ENCODE results near the gene NF1.
"Not testable (repeated sequence)": the region's sequence is repeated elsewhere in the genome, so short reads cannot be mapped to it uniquely, and the experiment has no call there.

NF1 gene

DNA sequence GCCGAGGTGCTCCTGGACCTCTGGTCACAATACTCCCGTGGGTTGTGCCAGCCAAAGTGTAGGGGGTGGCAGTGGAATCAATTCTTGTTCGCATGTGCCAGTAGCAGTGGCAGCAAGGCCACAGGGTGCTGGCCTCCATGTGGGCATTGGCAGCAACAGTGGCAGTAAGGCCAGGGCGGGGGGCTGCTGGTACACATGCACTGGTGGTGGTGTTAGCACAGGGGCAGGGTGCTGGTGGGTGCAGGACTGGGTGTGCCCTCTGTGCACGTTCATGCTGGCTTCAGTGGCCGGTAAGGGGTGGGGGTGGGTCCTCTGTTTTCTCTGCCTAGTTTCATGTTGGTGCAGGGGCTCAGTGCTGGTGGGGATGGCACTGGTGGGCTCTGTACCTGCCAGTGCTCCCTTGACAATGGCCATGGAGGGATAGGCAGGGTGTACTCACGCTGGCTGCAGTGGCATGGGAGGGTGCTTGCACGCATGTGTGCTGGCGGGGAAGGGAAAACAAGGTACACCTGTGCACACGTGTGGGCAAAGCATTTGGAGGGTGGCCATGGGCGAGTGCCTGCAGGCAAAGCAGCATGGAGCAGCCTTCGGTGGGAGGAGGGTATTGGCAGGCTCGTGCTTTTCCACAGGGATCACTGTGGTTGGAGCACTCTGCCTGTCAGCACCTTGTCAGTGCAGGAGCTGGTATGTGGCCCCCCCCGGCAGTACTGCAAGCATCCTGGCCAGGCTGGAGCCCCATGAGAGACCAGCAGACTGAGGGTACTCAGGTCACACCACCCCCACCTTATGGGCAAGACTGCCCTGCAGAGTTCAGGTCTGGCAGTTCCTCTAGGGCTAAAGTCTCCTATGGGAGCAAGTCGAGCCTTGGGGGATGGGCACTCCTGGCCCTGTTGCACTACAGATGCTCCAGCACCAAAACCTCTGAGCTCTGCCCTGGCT, 35.8 kb downstream of the NF1 start:
- DNase-seq, result no peak

DNA sequence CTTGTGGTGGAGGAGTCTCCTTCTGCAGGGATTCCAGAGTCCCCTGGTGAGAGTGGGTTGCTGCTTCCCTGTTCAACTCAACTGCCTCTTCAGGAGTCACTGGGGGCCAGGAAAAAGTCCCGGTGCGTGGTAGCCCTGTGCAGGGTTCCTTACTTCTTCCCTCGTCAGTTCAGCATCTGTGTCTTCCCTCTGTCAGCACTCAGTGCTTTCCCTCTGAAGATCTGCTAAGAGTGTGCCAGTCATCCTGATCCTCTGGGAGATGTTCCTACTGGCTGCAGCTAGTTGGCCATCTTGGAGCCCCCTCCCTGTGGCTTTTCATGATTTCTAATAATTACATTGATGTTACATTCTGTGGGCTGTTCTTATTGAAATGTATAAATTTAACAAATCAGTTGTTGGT, 36.5 kb downstream of the NF1 start:
- no peak for DNase-seq

DNA sequence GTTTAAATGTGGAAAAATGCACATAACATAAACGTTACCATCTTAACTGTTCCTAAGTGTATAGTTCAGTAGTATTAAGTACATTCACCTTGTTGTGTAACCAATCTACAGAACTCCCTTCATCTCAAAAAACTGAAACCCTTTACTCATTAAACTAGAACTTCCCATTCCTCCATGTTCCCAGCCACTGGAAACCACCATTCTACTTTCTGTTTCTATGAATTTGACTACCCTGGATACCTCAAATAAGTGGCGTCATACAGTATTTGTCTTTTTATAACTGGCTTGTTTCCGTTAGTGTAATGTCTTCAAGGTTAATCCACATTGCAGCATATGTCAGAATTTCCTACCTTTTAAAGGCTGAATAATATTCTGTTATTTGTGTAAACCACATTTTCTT, 38.2 kb downstream of the NF1 start:
- DNase-seq, result no peak

DNA sequence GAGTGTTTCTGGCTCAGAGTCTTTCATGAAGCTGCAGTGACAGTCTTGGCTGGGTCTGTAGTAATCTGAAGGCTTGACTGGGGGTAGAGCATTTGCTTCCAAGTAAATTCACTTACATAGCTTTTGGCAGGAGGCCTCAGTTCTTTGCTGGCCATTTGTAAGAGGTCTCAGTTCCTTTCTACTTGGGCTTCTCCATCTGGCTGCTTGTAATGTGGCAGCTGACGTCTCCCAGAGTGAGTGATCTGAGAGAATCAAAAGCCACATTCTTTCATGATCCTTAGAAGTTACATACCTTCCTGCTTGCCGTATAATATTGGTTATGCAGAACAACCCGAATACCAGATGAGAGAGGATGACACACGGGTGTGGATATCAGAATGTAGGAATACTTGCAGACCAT, 39.8 kb downstream of the NF1 start:
- DNase-seq, result no peak

DNA sequence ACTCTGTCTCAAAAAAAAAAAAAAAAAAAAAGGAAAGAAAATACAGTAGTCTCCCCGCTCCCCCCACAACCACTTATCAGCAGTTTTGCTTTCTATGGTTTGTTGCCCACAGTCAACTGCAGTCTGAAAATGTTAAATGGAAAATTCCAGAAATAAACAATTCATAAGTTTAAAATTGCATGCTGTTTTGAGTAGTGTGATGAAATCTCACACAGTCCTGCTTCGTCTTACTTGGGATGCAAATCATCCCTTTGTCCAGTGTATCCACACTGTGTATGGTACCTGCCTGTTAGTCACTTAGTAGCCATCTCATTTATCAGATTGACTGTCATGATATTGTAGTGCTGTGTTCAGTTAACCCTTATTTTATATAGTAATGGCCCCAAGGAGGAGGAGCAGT, 41.5 kb downstream of the NF1 start:
- no peak for DNase-seq

DNA sequence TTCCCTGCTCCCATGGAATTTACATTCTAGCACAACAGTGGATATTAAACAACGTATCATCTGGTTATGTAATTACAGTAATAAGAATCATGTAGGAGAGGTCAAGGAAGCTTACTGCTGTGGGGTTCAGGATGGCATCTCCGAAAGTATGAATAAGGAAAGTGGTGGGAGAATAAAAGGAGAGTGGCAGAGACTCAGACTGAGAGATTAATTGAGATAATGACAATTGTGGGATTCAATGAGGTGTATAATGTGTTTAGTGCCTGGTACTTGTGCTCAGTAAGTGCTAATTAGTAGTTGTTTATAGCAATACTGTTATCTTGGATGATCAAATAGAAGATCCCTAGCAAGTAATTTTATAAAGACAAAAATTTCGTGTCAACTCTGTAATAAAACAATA, 45.3 kb downstream of the NF1 start:
- no peak for DNase-seq

DNA sequence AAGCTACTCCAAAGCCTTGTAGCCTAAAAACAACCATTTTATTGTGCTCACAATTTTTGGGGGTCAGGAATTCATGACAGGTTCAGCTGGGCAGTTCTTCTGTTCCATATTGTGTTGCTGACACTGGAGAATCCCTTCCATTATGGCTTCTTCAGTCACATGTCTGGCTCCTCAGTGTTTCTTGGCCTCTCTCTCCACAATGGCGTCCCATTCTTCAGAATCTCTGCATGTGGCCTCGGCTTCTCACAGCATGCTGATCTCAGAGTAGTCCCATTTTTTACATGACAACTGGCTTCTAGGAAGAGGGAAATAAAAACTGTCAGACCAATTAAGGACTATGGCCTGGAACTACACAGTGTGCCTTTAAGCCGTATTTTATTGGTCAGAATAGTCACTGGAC, 49.7 kb downstream of the NF1 start:
- no peak for DNase-seq

DNA sequence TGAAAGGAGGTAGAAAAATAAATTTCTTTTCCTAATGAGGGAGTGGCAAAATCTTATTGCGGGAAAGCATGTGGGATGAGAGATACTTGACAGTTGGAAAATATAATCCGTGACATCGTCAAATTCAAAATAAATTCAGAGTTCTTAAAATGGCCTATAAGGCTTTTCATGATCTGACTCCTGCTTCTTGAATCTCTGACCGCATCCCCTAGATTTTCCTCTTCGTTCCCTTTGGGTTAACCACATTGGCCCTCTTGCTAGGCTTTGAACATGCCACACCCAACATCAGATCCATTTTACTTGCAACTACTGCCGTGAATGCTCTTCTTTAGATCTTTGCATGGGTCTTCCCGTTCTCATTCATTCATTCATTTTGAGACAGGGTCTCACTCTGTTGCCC, 50.1 kb downstream of the NF1 start:
- DNase-seq, result no peak

DNA sequence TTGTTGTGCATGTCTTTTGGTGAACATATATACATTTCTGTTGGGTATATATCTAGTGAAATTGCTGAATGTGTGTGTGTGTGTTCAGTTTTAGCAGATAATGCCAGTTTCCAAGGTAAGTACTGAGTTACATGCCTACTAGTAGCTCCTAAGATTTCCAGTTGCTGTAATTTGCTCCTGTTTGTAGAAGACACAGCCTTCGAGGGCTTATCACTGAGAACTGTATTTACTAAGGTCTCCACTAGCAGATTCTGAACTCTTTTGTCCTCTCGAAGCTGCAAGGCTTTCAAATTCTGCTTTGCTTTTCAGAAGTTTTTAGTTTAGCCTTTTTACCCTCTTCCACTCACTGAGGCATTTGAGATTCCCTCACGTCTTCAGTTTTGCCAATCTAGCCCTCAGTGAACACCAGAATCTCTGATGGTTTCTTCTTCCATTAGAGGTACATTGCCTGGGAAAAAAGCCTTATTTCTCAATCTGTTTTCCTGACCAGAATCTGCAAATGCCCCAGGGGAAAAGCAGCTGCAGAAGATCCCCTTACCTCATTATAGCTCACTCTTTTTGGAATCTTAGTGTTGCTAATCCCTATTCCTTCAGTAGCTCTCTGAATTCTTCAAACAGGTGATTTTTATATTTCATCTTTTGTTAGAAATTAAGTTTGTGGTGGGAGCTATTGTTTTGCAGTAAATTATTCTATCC, 52.9 kb downstream of the NF1 start:
- no peak for DNase-seq

DNA sequence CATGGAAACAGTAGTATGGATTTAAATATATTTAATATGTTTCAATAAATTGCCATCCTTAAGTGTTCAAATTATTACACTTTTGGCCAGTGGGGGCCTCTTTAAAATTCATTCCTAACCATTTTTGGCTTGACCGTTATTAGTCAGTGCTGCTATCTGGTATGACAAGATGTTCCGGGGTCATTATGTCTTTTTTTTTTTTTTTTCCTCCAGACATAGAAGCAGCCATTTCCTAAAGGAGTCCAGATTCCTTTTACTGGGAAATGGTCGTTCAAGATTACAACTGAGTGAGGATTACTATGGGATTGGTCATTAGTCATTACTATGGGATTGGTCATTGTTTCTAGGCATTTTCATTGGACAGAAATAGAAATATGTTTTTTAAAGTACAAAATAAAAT, 53.4 kb downstream of the NF1 start:
- DNase-seq, result no peak

DNA sequence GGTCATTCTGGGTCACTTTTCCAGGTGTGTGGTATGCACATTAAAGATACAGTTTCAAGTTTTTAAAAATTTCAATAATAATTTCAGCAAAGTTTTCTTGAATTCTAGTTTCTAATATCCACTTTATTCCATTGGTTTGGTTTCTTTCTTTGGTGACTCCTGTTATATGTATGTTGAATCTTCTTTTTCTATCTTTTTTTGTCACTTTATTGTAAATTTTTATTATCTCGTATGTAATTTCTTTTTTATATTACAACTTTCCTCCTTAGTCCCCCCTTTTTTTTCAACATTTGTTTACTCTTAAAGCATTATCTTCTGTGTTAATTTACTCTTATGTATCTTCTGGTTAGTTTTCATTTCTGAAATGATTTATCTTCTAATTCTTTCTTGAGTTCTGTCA, 57.5 kb downstream of the NF1 start:
- DNase-seq, result no peak

DNA sequence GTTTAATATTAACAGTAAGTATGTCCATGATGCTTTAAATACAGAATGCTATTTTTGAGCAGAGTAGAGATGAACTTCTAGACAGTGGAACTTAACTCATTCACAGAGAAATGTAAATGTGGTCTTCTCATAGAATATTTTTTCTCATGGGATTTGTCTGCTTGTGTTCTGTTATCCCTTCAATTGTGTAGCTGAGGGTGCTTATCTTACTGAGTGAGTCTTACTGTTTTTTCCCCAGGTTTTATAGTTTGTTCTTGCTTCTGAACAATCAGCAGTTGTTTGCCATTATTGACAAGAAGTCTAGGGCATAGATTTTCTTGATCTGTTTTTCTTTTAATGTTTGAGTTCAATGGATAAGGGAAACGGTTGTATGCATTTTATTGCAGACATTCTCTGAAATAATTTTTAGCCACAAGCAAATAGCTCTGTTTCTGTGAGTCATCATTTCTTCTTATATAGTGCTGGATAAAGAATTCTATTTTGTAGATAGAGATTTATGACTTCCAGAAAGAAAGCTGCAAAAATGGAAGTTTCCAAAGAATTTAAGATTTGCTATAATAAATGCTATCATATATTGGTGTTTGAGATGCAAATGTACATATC, 60.5 kb downstream of the NF1 start:
- no peak for DNase-seq

DNA sequence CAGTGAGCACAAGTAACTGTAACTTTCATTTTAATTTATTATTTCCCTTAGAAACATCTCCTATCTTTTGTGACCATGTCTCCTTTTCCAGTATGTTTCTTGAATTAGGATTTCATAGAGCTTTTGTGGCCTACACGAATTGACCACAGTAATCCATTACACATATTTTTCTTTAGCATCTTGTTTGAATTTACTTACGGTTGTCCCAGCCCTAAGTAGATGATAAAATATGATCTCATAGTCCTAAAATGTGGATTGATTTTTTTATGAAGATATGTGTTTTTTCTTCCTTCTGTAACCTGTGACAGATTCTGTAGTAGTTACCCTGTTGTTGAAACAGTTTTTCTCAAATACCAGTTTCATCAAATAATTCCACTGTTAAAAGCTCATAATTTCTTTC, 61.5 kb downstream of the NF1 start:
- no peak for DNase-seq

DNA sequence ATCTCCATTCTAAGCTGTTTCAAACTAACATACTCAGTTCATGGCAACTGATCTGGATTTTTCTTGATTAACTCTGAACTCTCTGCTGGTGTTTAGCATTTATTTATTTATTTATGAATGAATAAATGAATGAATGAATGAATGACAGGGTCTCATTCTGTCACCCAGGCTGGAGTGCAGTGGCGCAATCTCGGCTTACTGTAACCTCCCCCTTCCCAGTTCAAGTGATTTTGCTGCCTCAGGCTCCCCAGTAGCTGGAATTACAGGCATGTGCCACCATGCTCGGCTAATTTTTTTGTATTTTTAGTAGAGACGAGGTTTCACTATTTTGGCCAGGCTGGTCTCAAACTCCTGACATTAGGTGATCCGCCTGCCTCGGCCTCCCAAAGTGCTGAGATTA, 62.1 kb downstream of the NF1 start:
- DNase-seq, result not testable (repeated sequence)

DNA sequence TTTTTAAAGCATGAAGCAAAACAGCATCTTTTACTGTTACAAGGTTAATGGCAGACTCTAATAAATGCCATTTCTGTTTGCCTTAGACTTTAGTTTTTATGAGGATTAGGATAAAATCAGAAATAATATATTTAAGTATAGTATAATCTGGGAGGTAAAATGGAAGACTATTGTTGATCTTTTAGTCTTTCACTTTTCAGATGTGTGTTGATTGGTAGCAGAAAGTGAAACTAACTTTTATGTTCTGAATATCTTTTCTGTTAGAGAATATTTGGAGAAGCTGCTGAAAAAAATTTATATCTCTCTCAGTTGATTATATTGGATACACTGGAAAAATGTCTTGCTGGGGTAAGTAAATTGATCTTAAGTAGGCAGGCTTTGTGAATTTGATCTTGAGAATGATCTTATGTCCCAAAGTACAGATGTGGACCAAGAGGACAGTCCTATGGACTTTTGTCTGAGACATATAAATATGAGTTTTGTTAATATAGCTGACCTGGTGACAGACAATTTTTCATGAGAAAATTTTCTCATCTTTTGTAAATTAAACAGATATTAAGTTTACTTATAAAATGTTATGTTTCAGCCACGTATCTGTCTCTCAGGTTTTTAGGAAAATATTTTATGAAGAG, 64.1 kb downstream of the NF1 start:
- no peak for DNase-seq

DNA sequence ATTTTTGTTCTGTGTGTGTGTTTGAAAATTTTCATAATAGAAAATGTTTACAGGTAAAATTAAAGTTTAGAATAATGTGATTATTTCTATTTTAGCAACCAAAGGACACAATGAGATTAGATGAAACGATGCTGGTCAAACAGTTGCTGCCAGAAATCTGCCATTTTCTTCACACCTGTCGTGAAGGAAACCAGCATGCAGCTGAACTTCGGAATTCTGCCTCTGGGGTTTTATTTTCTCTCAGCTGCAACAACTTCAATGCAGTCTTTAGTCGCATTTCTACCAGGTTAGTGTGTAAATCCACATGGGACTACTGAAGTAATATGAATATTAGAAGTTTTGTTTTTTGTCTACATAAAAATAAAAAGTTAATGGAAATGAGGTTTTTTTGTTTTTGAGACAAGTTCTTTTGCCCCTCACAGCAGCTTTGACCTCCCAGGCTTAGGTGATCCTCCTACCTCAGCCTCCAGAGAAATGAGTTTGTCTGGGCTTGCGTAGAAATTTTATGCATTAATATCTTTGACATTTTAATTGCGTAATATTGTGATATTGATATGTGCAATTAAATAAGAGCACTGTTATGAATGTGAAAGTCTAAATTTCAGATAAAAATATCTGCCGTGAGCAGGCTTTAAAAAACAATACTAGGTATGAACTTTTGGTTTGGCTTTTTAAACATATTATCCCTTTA, 68.5 kb downstream of the NF1 start:
- DNase-seq, result no peak

DNA sequence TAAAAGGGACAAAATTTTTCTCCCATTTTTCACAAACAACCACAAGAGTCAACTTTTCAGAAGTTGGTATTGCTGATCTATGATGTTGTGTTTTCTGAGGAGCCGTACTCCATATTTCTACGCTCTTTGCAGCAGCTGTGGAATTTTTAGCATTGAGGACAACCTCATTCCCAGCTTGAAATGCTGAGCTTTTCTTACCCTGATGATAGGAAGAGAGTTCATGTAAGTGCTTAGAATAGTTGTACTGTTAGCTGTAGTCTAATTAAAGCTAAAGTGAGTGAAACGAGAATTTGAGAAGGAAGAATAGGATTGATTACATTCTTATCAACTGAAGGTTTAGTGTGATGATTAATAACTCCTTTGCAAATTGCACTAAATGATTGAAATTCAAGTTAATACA, 72.3 kb downstream of the NF1 start:
- no peak for DNase-seq

DNA sequence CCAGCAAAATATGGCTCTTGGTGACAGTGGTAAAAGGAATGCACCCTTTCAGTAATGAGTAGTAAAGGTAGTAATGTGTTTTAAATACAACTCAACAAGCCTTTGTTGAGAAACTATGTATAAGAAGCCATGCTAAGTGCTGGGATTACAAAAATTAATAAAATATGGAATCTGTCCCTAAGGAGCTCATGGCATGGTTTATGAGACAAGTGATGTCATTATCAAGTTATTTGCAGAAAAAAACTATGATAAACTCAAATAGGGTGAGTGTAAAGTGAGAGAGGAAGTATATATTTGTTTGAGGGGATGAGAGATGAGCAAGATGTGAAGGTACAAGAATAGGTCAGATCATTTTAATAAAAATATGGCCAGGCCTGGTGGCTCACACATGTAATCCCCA, 76.9 kb downstream of the NF1 start:
- DNase-seq, result no peak

DNA sequence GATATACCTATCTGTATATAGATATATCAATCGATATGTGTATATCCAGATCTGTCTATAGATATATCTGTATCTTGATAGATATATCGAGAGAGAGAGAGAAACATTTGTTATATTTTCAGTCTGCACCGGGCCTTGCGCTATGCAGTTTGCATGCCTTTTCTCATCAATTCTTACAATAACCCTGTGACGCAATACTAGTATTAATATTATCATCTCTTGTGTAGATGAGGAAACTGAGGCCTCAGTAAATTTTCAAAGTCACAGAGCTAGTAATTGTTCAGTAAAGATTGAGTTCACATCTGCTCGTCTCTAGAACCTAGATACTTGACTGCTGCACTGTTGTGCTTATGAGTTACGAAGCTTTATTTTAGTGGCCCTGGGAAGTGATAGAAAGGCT, 77.6 kb downstream of the NF1 start:
- DNase-seq, result no peak

DNA sequence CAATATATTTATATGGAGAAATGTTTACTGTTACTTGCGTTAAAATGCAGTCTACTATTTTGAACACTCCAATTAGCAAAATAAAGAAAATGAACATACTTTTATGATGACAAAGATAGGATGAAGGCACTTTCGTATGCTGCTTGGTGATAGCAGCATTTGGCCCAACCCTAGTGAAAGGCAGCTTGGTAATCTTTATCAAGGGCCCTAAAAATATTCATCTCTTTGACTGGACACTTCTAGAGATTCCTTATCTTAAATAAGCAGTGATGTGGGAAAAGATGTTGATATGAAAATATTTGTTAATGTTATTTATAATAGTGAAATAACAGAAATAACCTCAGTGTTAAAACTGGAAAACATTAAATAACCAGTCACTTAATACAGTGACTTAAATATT, 79.4 kb downstream of the NF1 start:
- DNase-seq, result no peak

DNA sequence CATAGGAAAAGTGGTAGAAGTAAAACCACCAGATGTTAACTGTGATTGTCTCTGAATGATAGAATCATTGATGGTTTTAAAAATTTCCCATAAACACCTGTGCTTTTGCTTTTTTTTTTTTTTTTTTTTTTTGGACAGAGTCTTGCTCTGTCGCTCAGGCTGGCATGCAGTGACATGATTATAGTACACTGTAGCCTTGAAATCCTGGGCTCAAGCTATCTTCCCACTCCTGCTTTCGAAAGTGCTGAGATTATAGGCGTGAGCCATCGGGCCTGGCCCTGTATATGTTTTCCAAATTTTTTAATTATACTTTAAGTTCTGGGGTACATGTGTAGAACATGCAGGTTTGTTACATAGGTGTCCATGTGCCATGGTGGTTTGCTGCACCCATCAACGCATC, 80.5 kb downstream of the NF1 start:
- DNase-seq, result no peak

DNA sequence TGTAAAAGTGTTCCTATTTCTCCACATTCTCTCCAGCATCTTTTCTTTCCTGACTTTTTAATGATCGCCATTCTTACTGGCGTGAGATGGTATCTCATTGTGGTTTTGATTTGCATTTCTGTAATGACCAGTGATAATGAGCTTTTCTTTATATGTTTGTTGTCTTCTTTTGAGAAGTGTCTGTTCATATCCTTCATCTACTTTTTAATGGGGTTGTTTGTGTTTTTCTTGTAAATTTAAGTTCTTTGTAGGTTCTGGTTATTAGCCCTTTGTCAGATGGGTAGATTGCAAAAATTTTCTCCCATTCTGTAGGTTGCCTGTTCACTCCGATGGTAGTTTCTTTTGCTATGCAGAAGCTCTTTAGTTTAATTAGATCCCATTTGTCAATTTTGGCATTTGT, 81.4 kb downstream of the NF1 start:
- not testable (repeated sequence) for DNase-seq

DNA sequence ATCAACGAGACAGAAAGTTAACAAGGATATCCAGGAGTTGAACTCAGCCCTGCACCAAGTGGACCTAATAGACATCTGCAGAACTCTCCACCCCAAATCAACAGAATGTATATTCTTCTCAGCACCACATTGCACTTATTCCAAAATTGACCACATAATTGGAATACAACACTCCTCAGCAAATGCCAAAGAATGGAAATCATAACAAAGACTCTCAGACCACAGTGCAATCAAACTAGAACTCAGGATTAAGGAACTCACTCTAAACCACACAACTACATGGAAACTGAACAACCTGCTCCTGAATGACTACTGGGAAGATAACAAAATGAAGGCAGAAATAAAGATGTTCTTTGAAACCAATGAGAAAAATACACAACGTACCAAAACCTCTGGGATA, 84.2 kb downstream of the NF1 start:
- not testable (repeated sequence) for DNase-seq
